ENCODE results near the gene RHBDL1.

GRCh38 chr16:669666-670065 is 5.8 kb upstream of the RHBDL1 start:
- no peak for TF ChIP-seq CTCF (conservative IDR thresholded peaks at IDR 0.05; ENCODE audit: low read depth in 2 of 2)
- TF ChIP-seq EZH2 (IDR thresholded peaks at IDR 0.05; ENCODE audit: low read depth, unreplicated experiment), result no peak
- TF ChIP-seq REST (IDR thresholded peaks at IDR 0.05; ENCODE audit: unreplicated experiment), result no peak
- TF ChIP-seq CREB1 (CRISPR knock-in tag; IDR thresholded peaks at IDR 0.05; ENCODE audit: low read depth), result no peak
- TF ChIP-seq POLR2AphosphoS5 (IDR thresholded peaks at IDR 0.05; ENCODE audit: low read depth), result no peak
